ENCODE measurements around the gene PPIE.
"Not testable (repeated sequence)": the region's sequence is repeated elsewhere in the genome, so short reads cannot be mapped to it uniquely, and the experiment has no call there.

The PPIE gene

GRCh38 chr1:39777896-39778295, 39.2 kb downstream of the PPIE start:
- DNase-seq (ENCODE audit: low spot score): not testable (repeated sequence)

GRCh38 chr1:39778463-39779099, 39.9 kb downstream of the PPIE start:
- DNase-seq (ENCODE audit: low spot score): not testable (repeated sequence)

- DNase-seq (ENCODE audit: low spot score): no peak
These were observed 40.5 kb downstream of the PPIE start for GRCh38 chr1:39779137-39779536.

GRCh38 chr1:39779821-39780220, 41.1 kb downstream of the PPIE start:
- DNase-seq (ENCODE audit: low spot score): no peak

- DNase-seq (ENCODE audit: low spot score): no peak
These were observed 42.6 kb downstream of the PPIE start for GRCh38 chr1:39781349-39781715.

- no peak for DNase-seq (ENCODE audit: low spot score)
These were observed 43.4 kb downstream of the PPIE start for GRCh38 chr1:39782103-39782502.

GRCh38 chr1:39782685-39783084, 44.0 kb downstream of the PPIE start:
- DNase-seq (ENCODE audit: low spot score): not testable (repeated sequence)

GRCh38 chr1:39786303-39787107, 47.8 kb downstream of the PPIE start:
- DNase-seq (ENCODE audit: low spot score): not testable (repeated sequence)

GRCh38 chr1:39787108-39787375, 48.4 kb downstream of the PPIE start:
- DNase-seq (ENCODE audit: low spot score): not testable (repeated sequence)

- no peak for DNase-seq (ENCODE audit: low spot score)
These were observed 48.8 kb downstream of the PPIE start for GRCh38 chr1:39787468-39787867.

- DNase-seq (ENCODE audit: low spot score): not testable (repeated sequence)
These were observed 49.3 kb downstream of the PPIE start for GRCh38 chr1:39787964-39788363.

- no peak for DNase-seq (ENCODE audit: low spot score)
These were observed 49.7 kb downstream of the PPIE start for GRCh38 chr1:39788426-39788757.

GRCh38 chr1:39788758-39789570, 50.3 kb downstream of the PPIE start, which contains the start of gene BMP8B:
BMP8B (minus strand) TSS chr1:39788865; CDS start chr1:39788485, 380 bp downstream.
- DNase-seq (ENCODE audit: low spot score): peak; percentile 87

- no peak for DNase-seq (ENCODE audit: low spot score)
These were observed 51.0 kb downstream of the PPIE start for GRCh38 chr1:39789571-39790110.

- no peak for DNase-seq (ENCODE audit: low spot score)
These were observed 53.2 kb downstream of the PPIE start for GRCh38 chr1:39791838-39792237.

GRCh38 chr1:39795651-39796050, 57.0 kb downstream of the PPIE start:
- DNase-seq (ENCODE audit: low spot score): no peak

GRCh38 chr1:39798859-39799769, 60.4 kb downstream of the PPIE start:
- DNase-seq (ENCODE audit: low spot score): not testable (repeated sequence)

GRCh38 chr1:39799770-39800470, 61.2 kb downstream of the PPIE start:
- peak; percentile 83 for DNase-seq (ENCODE audit: low spot score)

GRCh38 chr1:39800471-39800835, 61.8 kb downstream of the PPIE start:
- DNase-seq (ENCODE audit: low spot score): no peak

GRCh38 chr1:39802496-39803260, 64.0 kb downstream of the PPIE start:
- no peak for DNase-seq (ENCODE audit: low spot score)

All from HuH-7 (cell line).